Lung (tissue), 12 donors: Measurements from ENCODE around the gene METTL4. TPM values are rescaled to one million over a fixed set of nuclear protein-coding genes. Genes with fewer than 3 reads are reported as not detected.

Experiments
- ATAC-seq: fragments of 200-7000 bp; cut with Tn5 transposase; one replicate; pipeline ENCODE4 v1.9.1; 2020; ENCODE audit warnings: moderate number of reproducible peaks; ENCODE audit not compliant: insufficient read depth, low FRiP score
- DNase-seq, 3 donors: peaks; one replicate each; pipeline ENCODE4 v3.0.0-alpha.2; 2013 to 2017
- H3K27ac ChIP-seq, 2 donors: one replicate each; pipeline ENCODE4 v1.5.1; 2013; ENCODE audit warnings: mild to moderate bottlenecking in 2 of 2, moderate library complexity in 2 of 2, control low read depth in 1 of 2, inconsistent platforms in 1 of 2, low read depth in 1 of 2, low read length in 1 of 2
- H3K27me3 ChIP-seq, 3 donors: one replicate each; pipeline ENCODE4 v1.5.1; 2013; ENCODE audit warnings: low read length in 2 of 3; ENCODE audit not compliant: control insufficient read depth in 3 of 3, insufficient read depth in 3 of 3
- H3K36me3 ChIP-seq, 4 donors: one replicate each; pipeline ENCODE4 v1.5.1; 2013; ENCODE audit warnings: low read length in 4 of 4, mild to moderate bottlenecking in 1 of 4, moderate library complexity in 1 of 4; ENCODE audit not compliant: control insufficient read depth in 4 of 4, insufficient read depth in 4 of 4
- H3K4me1 ChIP-seq, 5 donors: one replicate each; pipeline ENCODE4 v1.5.1; 2013; ENCODE audit warnings: low read length in 5 of 5, mild to moderate bottlenecking in 2 of 5, moderate library complexity in 1 of 5; ENCODE audit not compliant: control insufficient read depth in 5 of 5, insufficient read depth in 5 of 5
- H3K4me3 ChIP-seq: one replicate; pipeline ENCODE4 v1.5.1; 2013; ENCODE audit warnings: mild to moderate bottlenecking, control low read depth, moderate library complexity
- H3K9ac ChIP-seq, 2 donors: one replicate each; pipeline ENCODE4 v1.5.1; 2013; ENCODE audit warnings: low read length in 2 of 2, control low read depth in 1 of 2; ENCODE audit not compliant: insufficient read depth in 1 of 2
- H3K9me3 ChIP-seq, 4 donors: one replicate each; pipeline ENCODE4 v1.5.1; 2013; ENCODE audit warnings: low read length in 3 of 4, mild to moderate bottlenecking in 1 of 4, moderate library complexity in 1 of 4; ENCODE audit not compliant: control insufficient read depth in 4 of 4, insufficient read depth in 3 of 4
- WGBS, 2 donors: extraction: QIAGEN DNeasy Blood & Tissue Kit; methylation state at CpG; one replicate each; pipeline ENCODE4 v1.1.7; 2013; 5-methylcytosine and 5-hydroxymethylcytosine counted together
- polyA plus RNA-seq, 2 donors: library from polyadenylated mRNA; stranded (reverse); fragments of 200-250 nt; gene quantifications; one replicate each; pipeline ENCODE4 v1.2.1, GENCODE V29; 2013
- total RNA-seq, 2 donors: library from RNA; depleted of rRNA in 1 of 2; stranded (reverse); fragments of >200 nt in 1 of 2; gene quantifications; one replicate each; pipeline ENCODE4 v1.2.1, GENCODE V29; 2014 to 2021
- TF ChIP-seq, protein P1 (sequence below): IDR thresholded peaks from 2 replicates; pipeline ENCODE4 v1.5.1; 2012; ENCODE audit warnings: mild to moderate bottlenecking; ENCODE audit errors: control extremely low read depth, extremely low read depth
- donor health status: control.
- donor health status: control.
- donor health status: Bipolar disorder and iron deficiency.
- donor health status: healthy.
- donor health status: DM: yes; HTN: yes; CAD: no.

The METTL4 gene
- total and polyA plus RNA-seq, 4 donors = 5.3 to 19.3 (median 8.1) TPM

DNA sequence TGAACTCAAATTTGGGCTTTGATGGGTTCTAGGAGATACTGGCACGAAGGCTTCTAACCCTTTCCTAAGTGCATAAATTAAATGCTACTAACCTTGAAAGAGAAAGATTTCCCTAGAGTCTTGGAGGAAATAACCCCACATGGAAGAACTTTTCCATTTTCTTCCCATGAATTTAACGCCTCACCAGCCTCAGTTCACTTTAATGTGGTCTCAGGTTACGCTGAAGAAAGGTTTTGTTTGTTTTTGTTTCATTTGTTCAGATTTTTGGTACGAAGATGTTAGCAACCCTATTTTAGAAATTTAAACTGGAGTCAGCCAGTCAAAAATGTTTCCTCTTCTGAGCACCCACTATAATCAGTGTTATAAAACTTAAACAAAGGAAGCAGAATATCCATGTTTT, 30.7 kb downstream of the METTL4 start:
- H3K9ac ChIP-seq = no peak overlapping the region
- TF ChIP-seq, protein P1, sequence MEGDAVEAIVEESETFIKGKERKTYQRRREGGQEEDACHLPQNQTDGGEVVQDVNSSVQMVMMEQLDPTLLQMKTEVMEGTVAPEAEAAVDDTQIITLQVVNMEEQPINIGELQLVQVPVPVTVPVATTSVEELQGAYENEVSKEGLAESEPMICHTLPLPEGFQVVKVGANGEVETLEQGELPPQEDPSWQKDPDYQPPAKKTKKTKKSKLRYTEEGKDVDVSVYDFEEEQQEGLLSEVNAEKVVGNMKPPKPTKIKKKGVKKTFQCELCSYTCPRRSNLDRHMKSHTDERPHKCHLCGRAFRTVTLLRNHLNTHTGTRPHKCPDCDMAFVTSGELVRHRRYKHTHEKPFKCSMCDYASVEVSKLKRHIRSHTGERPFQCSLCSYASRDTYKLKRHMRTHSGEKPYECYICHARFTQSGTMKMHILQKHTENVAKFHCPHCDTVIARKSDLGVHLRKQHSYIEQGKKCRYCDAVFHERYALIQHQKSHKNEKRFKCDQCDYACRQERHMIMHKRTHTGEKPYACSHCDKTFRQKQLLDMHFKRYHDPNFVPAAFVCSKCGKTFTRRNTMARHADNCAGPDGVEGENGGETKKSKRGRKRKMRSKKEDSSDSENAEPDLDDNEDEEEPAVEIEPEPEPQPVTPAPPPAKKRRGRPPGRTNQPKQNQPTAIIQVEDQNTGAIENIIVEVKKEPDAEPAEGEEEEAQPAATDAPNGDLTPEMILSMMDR = no peak
- ATAC-seq (no peak), DNase-seq (no peak)
- H3K9me3 ChIP-seq = no peaks in the 10 kb centered on the region
- H3K4me1 ChIP-seq = peaks cover 0 to 3% (median 0%) of the 10 kb centered on the region in 5 donors
- H3K27me3 ChIP-seq = no peaks in the 10 kb centered on the region
- no peak overlapping the region for H3K27ac ChIP-seq
- H3K36me3 ChIP-seq = peaks cover 1 to 7% (median 4%) of the 10 kb centered on the region in 4 donors
- 83 to 97% methylated on average over 4 of the region's 4 CpGs for WGBS, 2 donors
- H3K4me3 ChIP-seq = no peak overlapping the region

DNA sequence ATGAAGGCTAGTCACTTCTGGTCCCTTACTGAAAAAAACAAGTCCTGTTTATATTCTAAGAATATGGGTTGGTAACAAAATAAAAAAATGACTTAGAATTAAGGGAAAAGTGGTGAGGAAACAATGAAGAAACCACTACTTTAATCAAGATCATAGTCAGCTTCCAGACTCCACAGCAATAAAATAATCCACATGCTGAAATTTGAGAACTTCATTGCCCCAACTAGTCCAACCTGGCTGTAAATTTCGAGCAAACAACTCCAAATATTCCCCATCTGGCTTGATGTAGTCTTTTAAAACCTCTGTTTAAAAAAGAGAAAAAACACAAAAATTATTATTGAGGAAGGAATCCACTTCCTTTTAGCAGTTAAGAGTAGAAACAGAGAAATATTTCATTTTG, 32.5 kb downstream of the METTL4 start:
- H3K27ac ChIP-seq = no peak overlapping the region

DNA sequence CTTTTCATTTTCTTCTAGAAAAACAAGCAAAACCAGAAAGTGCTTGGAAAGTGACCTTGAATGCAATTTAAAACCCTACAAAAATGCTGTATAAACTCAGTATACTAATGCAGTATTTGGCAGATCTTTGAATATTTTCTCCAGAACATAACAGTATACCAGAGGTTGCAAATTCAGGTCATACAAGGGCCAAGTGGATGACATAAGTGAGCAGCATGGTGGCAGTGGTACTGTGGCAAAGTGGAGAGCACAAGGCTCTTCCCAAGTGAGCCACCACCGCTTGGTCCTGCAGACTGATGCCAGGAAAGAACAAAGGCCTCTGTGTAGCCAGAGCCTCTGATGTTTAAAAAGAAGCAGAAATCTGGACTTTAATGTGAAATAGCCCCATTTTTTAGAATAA, 33.1 kb downstream of the METTL4 start:
- WGBS, 2 donors = 94 to 95% methylated on average over 1 of the region's 1 CpG

More for the DNA sequence above, 32.5 kb downstream of the METTL4 start:
- TF ChIP-seq, protein P1 = no peak
- peaks cover 1 to 7% (median 4%) of the 10 kb centered on the region in 4 donors for H3K36me3 ChIP-seq
- no peak overlapping the region for H3K4me3 ChIP-seq
- WGBS, 2 donors = 71 to 78% methylated on average over 1 of the region's 1 CpG
- DNase-seq (no peak), ATAC-seq (no peak)
- H3K9me3 ChIP-seq = no peaks in the 10 kb centered on the region
- H3K9ac ChIP-seq = no peak overlapping the region
- no peaks in the 10 kb centered on the region for H3K27me3 ChIP-seq
- H3K4me1 ChIP-seq = peaks cover 0 to 3% (median 0%) of the 10 kb centered on the region in 5 donors

More for the DNA sequence above, 33.1 kb downstream of the METTL4 start:
- no peak overlapping the region for H3K9ac ChIP-seq
- H3K9me3 ChIP-seq = no peaks in the 10 kb centered on the region
- DNase-seq (no peak), ATAC-seq (no peak)
- TF ChIP-seq, protein P1 = no peak
- no peak overlapping the region for H3K4me3 ChIP-seq
- H3K27ac ChIP-seq = no peak overlapping the region
- H3K4me1 ChIP-seq = peaks cover 0 to 3% (median 0%) of the 10 kb centered on the region in 5 donors
- peaks cover 1 to 7% (median 4%) of the 10 kb centered on the region in 4 donors for H3K36me3 ChIP-seq
- H3K27me3 ChIP-seq = no peaks in the 10 kb centered on the region
